ENCODE measurements around the gene RBM15B.

The RBM15B gene

DNA sequence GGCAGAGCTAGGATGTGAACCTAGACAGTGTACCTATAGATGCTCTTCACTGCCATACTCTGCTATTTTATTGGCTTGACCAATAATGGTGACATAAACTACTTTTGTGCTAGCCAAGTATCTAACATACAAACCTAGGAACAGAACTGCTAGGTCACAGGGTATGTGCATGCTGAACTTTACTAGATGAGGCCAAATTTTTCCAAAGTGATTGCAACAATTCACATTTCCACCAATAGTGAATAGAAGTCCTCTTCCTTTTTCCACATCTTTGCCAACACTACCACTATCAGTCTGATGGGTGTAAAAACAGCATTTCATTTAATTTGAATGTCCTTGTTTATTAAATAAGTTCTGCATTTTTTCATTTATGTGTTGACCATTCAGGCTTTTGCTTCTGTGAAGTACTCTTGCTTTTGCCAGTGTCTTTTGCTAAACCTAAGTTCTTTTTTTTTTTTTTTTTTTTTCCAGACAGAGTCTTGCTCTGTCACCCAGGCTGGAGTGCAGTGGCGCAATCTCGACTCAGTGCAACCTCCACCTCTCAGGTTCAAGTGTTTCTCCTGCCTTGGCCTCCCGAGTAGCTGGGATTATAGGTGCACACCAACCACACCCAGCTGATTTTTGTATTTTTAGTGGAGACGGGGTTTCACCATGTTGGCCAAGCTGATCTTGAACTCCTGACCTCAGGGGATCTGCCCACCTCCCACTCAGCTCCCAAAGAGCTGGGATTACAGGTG lies 54.6 kb downstream of the RBM15B start:
- no peak for DNase-seq (ENCODE audit: low read depth in 2 of 2)
